ENCODE measurements around the gene MYG1.

DNA sequence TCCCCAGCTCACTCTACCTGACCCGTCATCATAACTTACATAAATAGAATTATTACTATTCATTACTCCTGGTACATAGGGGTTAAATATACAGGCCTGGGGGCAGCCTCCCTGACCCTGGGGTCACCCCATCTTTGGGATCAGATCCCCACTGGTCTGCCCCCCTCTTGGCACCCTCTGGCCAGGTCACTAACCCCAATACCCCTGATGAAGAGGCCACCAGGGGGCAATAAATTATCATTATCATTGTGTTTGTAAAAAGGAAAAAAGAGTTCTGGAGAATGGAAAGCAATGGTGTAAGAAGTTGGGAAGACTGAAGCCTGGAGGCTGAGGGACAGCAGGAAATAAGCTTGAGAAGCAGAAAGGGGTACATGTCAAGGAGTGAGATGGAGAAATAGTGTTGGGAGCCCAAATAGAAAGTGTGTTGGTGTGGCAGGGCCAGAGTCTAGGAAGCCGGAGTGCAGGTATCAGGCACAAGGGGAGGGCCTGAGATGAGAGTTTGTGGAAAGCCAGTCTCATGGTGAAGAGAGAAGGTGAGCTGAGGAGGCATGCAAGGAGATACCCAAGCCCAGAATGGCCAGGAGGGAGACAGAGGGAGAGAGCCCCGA, 28.0 kb downstream of the MYG1 start:
- TF ChIP-seq, protein P1, sequence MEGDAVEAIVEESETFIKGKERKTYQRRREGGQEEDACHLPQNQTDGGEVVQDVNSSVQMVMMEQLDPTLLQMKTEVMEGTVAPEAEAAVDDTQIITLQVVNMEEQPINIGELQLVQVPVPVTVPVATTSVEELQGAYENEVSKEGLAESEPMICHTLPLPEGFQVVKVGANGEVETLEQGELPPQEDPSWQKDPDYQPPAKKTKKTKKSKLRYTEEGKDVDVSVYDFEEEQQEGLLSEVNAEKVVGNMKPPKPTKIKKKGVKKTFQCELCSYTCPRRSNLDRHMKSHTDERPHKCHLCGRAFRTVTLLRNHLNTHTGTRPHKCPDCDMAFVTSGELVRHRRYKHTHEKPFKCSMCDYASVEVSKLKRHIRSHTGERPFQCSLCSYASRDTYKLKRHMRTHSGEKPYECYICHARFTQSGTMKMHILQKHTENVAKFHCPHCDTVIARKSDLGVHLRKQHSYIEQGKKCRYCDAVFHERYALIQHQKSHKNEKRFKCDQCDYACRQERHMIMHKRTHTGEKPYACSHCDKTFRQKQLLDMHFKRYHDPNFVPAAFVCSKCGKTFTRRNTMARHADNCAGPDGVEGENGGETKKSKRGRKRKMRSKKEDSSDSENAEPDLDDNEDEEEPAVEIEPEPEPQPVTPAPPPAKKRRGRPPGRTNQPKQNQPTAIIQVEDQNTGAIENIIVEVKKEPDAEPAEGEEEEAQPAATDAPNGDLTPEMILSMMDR (IDR thresholded peaks at IDR 0.05) = peak; percentile 16 to 27 (median 23)
- no peak for TF ChIP-seq POLR2A (IDR thresholded peaks at IDR 0.05)

All from Peyer's patch (tissue), 4 donors.